Transverse colon (tissue), 4 donors: ENCODE results near the gene VWA5B1. TPM values are rescaled to one million over a fixed set of nuclear protein-coding genes. Genes with fewer than 3 reads are reported as not detected.

Source experiments
- DNase-seq: peaks from one replicate; pipeline ENCODE4 v3.0.0-alpha.2; 2019
- H3K27ac ChIP-seq, 4 donors: fragments of 200-600 bp; sonication (generic); 2 replicates each; pipeline ENCODE4 v1.5.1; 2016 to 2018; ENCODE audit warnings: inconsistent platforms in 4 of 4
- H3K27me3 ChIP-seq: fragments of 200-600 bp; sonication (generic); 2 replicates; pipeline ENCODE4 v1.5.1; 2017; ENCODE audit warnings: inconsistent platforms
- H3K36me3 ChIP-seq, 4 donors: fragments of 200-600 bp; sonication (generic); 2 replicates each; pipeline ENCODE4 v1.5.1; 2017 to 2019; ENCODE audit warnings: inconsistent platforms in 4 of 4
- H3K4me1 ChIP-seq, 4 donors: fragments of 200-600 bp; sonication (generic); 2 replicates each; pipeline ENCODE4 v1.5.1; 2017 to 2020; ENCODE audit warnings: inconsistent platforms in 4 of 4
- H3K4me3 ChIP-seq, 4 donors: fragments of 200-600 bp; sonication (generic); 1 replicate in 1 of 4; 2 replicates in 3 of 4; pipeline versions ENCODE4 v1.5.1 to v1.6.1; 2017 to 2019; ENCODE audit warnings: inconsistent platforms in 4 of 4
- H3K9me3 ChIP-seq, 2 donors: fragments of 200-600 bp; sonication (generic); 2 replicates each; pipeline ENCODE4 v1.5.1; 2017 to 2019; ENCODE audit warnings: inconsistent platforms in 2 of 2
- EP300 ChIP-seq: sonication (generic); formaldehyde crosslinking; IDR thresholded peaks from one replicate; pipeline ENCODE4 v1.6.1; 2017; ENCODE audit warnings: antibody characterized with exemption, low read depth
- POLR2A ChIP-seq: fragments of 450-650 bp; IDR thresholded peaks from one replicate; pipeline ENCODE4 v1.6.1; 2016; ENCODE audit warnings: antibody characterized with exemption, mild to moderate bottlenecking, moderate library complexity
- POLR2AphosphoS5 ChIP-seq, 3 donors: sonication (generic); formaldehyde crosslinking; IDR thresholded peaks; one replicate each; pipeline ENCODE4 v1.6.1; 2016; ENCODE audit warnings: antibody characterized with exemption in 3 of 3
- WGBS, 2 donors: methylation state at CpG; one replicate each; pipeline ENCODE4 v1.1.5; 2018; ENCODE audit warnings: low coverage in 1 of 2; 5-methylcytosine and 5-hydroxymethylcytosine counted together
- in situ Hi-C, 4 donors: fragments of 200-750 bp; cut with MboI; loops; one replicate each; pipeline versions ENCODE4 v1.15.0 to v1.15.1; 2017; ENCODE audit warnings: low sequenced_read_pairs in 3 of 4, low pct_ligation_motif_present in 1 of 4, low pct_unique_long_range_greater_than_20kb in 1 of 4
- intact Hi-C: fragments of 100-400 bp; cut with DNase I; formaldehyde crosslinking; loops from one replicate; pipeline ENCODE4 v1.15.1; 2023; ENCODE audit warnings: low total_unique reads
- total RNA-seq, 4 donors: library from RNA; depleted of rRNA; stranded (reverse); fragments of >200 nt; gene quantifications; one replicate each; pipeline ENCODE4 v1.1.0, GENCODE V29; 2016
- TF ChIP-seq, protein P1 (sequence below), 5 experiments: fragments of 200-600 bp in 3 of 5; fragments of 450-650 bp in 2 of 5; sonication (generic) in 3 of 5; IDR thresholded peaks; 1 replicate in 2 of 5; 2 replicates in 3 of 5; pipeline ENCODE4 v1.5.1; 2016 to 2017; ENCODE audit warnings: antibody characterized with exemption in 5 of 5, inconsistent platforms in 3 of 5, mild to moderate bottlenecking in 2 of 5, moderate library complexity in 1 of 5

The VWA5B1 gene
- total RNA-seq, 4 donors from 2014 or later: not detected

DNA sequence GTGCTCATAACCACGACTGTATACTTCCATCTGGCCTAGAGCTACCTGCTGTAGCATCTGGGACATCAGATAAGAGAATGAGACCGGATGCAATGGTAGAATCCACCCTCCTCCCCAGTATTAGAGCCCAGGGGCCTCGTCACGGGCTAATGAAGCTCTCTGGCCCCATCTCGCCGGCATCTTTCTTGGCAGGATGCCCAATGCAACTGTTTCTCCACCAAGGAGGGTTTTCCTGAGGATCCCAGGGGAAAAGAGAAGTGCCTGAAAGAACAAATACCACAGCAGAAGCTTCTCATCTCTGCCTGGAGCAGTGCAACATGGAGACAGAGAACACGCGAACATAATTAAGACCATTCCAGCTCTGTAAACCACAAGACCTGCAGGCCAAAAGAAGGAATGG, 80.0 kb downstream of the VWA5B1 start:
- no peak for DNase-seq

DNA sequence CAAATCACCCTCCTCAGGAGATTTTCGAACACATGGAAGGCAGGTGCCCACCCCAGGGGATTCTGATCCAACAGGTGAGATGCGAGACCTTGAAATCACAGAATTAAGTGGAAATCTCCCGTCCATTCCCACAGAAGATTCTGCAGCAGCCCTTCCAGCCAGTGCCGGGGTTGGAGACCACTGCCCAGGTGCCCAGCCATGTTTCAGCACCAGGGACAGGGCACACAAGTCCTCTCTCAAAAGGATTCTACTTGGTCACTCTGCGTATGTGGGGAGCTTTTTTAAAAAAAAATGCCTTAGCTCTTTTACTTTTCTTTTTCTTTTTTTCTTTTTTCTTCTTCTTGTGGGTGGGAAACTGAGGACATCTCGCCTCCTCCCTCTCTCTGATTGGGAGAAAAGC, 80.7 kb downstream of the VWA5B1 start:
- peaks cover 0 to 13% (median 7%) of the 10 kb centered on the region in 4 donors for H3K4me1 ChIP-seq
- no peak overlapping the region for H3K27ac ChIP-seq
- TF ChIP-seq EP300 (no peak), POLR2AphosphoS5 (IDR thresholded peaks at IDR 0.05) (no peak), POLR2A (no peak)
- TF ChIP-seq, protein P1, sequence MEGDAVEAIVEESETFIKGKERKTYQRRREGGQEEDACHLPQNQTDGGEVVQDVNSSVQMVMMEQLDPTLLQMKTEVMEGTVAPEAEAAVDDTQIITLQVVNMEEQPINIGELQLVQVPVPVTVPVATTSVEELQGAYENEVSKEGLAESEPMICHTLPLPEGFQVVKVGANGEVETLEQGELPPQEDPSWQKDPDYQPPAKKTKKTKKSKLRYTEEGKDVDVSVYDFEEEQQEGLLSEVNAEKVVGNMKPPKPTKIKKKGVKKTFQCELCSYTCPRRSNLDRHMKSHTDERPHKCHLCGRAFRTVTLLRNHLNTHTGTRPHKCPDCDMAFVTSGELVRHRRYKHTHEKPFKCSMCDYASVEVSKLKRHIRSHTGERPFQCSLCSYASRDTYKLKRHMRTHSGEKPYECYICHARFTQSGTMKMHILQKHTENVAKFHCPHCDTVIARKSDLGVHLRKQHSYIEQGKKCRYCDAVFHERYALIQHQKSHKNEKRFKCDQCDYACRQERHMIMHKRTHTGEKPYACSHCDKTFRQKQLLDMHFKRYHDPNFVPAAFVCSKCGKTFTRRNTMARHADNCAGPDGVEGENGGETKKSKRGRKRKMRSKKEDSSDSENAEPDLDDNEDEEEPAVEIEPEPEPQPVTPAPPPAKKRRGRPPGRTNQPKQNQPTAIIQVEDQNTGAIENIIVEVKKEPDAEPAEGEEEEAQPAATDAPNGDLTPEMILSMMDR (IDR thresholded peaks at IDR 0.05): no peak
- H3K27me3 ChIP-seq: peaks cover 66% of the 10 kb centered on the region
- no peak for DNase-seq
- in situ Hi-C loops: loop anchor here in 3 of 4 donors (10.0 kb wide), 1 partner anchor 123 kb away; no protein-coding TSS in a partner anchor
- intact Hi-C loops: no loop called here
- 44% methylated on average over 6 of the region's 6 CpGs; no CpG with 5 or more reads in 1 of the 2 donors for WGBS, 2 donors
- H3K4me3 ChIP-seq: no peak overlapping the region
- no peaks in the 10 kb centered on the region for H3K36me3 ChIP-seq
- H3K9me3 ChIP-seq: no peaks in the 10 kb centered on the region

More for the DNA sequence above, 80.0 kb downstream of the VWA5B1 start:
- 65 to 100% methylated on average over 1 to 8 of the region's 8 CpGs for WGBS, 2 donors
- TF ChIP-seq, protein P1 (IDR thresholded peaks at IDR 0.05): no peak
- TF ChIP-seq POLR2AphosphoS5 (IDR thresholded peaks at IDR 0.05) (no peak), POLR2A (no peak), EP300 (no peak)
- in situ Hi-C loops: loop anchor here in 3 of 4 donors (10.0 kb wide), 1 partner anchor 124 kb away; no protein-coding TSS in a partner anchor
- Histone ChIP-seq H3K4me1 (peaks cover 0 to 20% (median 14%) of the 10 kb centered on the region in 4 donors), H3K36me3 (no peaks in the 10 kb centered on the region), H3K4me3 (no peak overlapping the region), H3K9me3 (no peaks in the 10 kb centered on the region), H3K27ac (no peak overlapping the region), H3K27me3 (peaks cover 68% of the 10 kb centered on the region)
- intact Hi-C loops: no loop called here

- Histone ChIP-seq H3K9me3 (no peaks in the 10 kb centered on the region), H3K36me3 (no peaks in the 10 kb centered on the region), H3K27me3 (peaks cover 64% of the 10 kb centered on the region), H3K27ac (no peak overlapping the region), H3K4me1 (peaks cover 0 to 8% (median 2%) of the 10 kb centered on the region in 4 donors), H3K4me3 (no peak overlapping the region)
- intact Hi-C loops: no loop called here
- 30 to 50% methylated on average over 1 to 2 of the region's 2 CpGs for WGBS, 2 donors
- DNase-seq: no peak
- in situ Hi-C loops: loop anchor here in 3 of 4 donors (10.0 kb wide), 1 partner anchor 123 kb away; no protein-coding TSS in a partner anchor
- TF ChIP-seq POLR2AphosphoS5 (IDR thresholded peaks at IDR 0.05) (no peak), POLR2A (no peak), EP300 (no peak)
- TF ChIP-seq, protein P1 (IDR thresholded peaks at IDR 0.05): no peak
Measured at GRCh38 chr1:20371883-20372282, 81.2 kb downstream of the VWA5B1 start.

DNA sequence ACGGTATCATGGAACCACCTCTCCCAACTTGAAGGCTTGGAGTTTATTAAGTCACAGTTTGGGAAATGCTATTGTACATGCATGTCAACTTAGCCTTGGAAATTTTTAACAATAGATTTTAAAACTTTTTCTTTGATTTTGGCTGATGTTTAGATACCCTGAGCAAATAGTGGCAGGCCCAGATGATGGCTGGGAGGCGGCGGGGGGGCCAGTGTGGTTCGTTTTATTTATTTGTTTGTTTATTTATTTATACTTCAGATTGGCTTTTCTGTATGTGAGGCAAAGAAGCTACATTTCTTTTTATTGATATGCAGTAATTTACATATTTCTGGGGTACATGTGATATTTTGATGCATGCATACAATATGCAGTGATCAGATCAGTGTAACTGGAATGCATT, 82.0 kb downstream of the VWA5B1 start:
- peaks cover 0 to under 1% (median 0%) of the 10 kb centered on the region in 4 donors for H3K4me1 ChIP-seq
- intact Hi-C loops: no loop called here
- no peak for DNase-seq
- H3K27me3 ChIP-seq: peaks cover 56% of the 10 kb centered on the region
- H3K36me3 ChIP-seq: no peaks in the 10 kb centered on the region
- in situ Hi-C loops: loop anchor here in 3 of 4 donors (10.0 kb wide), 1 partner anchor 122 kb away; no protein-coding TSS in a partner anchor
- TF ChIP-seq, protein P1 (IDR thresholded peaks at IDR 0.05): no peak
- TF ChIP-seq POLR2A (no peak), EP300 (no peak), POLR2AphosphoS5 (IDR thresholded peaks at IDR 0.05) (no peak)
- H3K27ac ChIP-seq: no peak overlapping the region
- no peak overlapping the region for H3K4me3 ChIP-seq
- 66 to 73% methylated on average over 4 of the region's 4 CpGs for WGBS, 2 donors
- no peaks in the 10 kb centered on the region for H3K9me3 ChIP-seq
